Measurements from ENCODE around the gene GJA3. TPM values are rescaled to one million over a fixed set of nuclear protein-coding genes. Genes with fewer than 3 reads are reported as not detected.

Gene GJA3
- total and polyA plus RNA-seq, 2 of the 8 experiments (the other 6 are each of a cell fraction or from before 2014, with no cell fraction given) = 0.12 to 0.60 TPM

- H3K79me2 ChIP-seq (ENCODE audit: control insufficient read depth in 1 of 2, insufficient read depth in 2 of 2, low read length in 2 of 2) = no peaks in the 10 kb centered on the region
- H2AFZ ChIP-seq (ENCODE audit: low read length) = no peak overlapping the region
- no peak overlapping the region for H3K4me2 ChIP-seq (ENCODE audit: insufficient read depth in 1 of 2, low read depth in 2 of 2, low read length in 2 of 2)
- TF ChIP-seq KDM1A (IDR thresholded peaks at IDR 0.05; ENCODE audit: borderline replicate concordance, low read length) = no peak
- no peak for TF ChIP-seq HDAC2 (IDR thresholded peaks at IDR 0.05; ENCODE audit: borderline replicate concordance in 1 of 2, low read depth in 2 of 2, low read length in 2 of 2)
- no peak for TF ChIP-seq EGR1 (IDR thresholded peaks at IDR 0.05; ENCODE audit: borderline replicate concordance, low read depth, low read length)
- no peak for TF ChIP-seq NRF1 (IDR thresholded peaks at IDR 0.05; ENCODE audit: low read depth, low read length)
- POLR2A ChIA-PET (ENCODE audit: partially characterized antibody) = no interaction called here
- H4K91ac ChIP-seq (replicated peaks; ENCODE audit: insufficient read length, low read length) = no peak overlapping the region
- 95% methylated on average over 49 of the region's 67 CpGs; no CpG with 5 or more reads in 1 of the 2 experiments for WGBS, 2 experiments (ENCODE audit: extremely low coverage in 1 of 2, insufficient coverage in 1 of 2, insufficient read length in 1 of 2, insufficient replicate concordance in 2 of 2, low coverage in 1 of 2, low lambda C conversion rate in 2 of 2, missing lambda C conversion rate in 1 of 2)
- H4K8ac ChIP-seq (ENCODE audit: extremely low read depth, insufficient read depth, low read length) = no peak overlapping the region
- H3K9ac ChIP-seq (replicated peaks in 1 of 4; ENCODE audit: extremely low read depth in 1 of 4, low read depth in 3 of 4, low read length in 3 of 4) = no peak overlapping the region
- no peak overlapping the region for H2BK20ac ChIP-seq (ENCODE audit: low read length)
- H3K79me1 ChIP-seq (ENCODE audit: low read depth, low read length) = no peaks in the 10 kb centered on the region
- no peak overlapping the region for H4K5ac ChIP-seq (ENCODE audit: insufficient read length, low read depth, low read length)
- no peaks in the 10 kb centered on the region for H3K23me2 ChIP-seq (ENCODE audit: low read depth, low read length)
- no peak overlapping the region for H2BK12ac ChIP-seq (ENCODE audit: low read depth, low read length)
- no peak overlapping the region for H3K23ac ChIP-seq (ENCODE audit: insufficient read length)
- no peak overlapping the region for H3K4me3 ChIP-seq (ENCODE audit: extremely low read depth in 1 of 4, insufficient read depth in 2 of 4, low read depth in 3 of 4, low read length in 4 of 4)
- DNase-seq (ENCODE audit: low read depth in 1 of 2, low spot score in 2 of 2) (no peak), FAIRE-seq (no peak)
- peaks cover 0 to 7% (median 0%) of the 10 kb centered on the region in 4 experiments; a peak in 1 of 7 replicates for H3K4me1 ChIP-seq (replicated peaks in 1 of 4; ENCODE audit: control insufficient read depth in 3 of 4, insufficient read depth in 4 of 4, low read length in 3 of 4)
- H3K18ac ChIP-seq (ENCODE audit: extremely low read depth, low read length) = no peak overlapping the region
- no peak overlapping the region for H3K27ac ChIP-seq (ENCODE audit: low read depth, low read length)
- no peaks in the 10 kb centered on the region for H3K36me3 ChIP-seq (ENCODE audit: control insufficient read depth in 2 of 4, insufficient read depth in 4 of 4, low read length in 3 of 4)
- H2BK120ac ChIP-seq (replicated peaks; ENCODE audit: low read depth, low read length) = no peak overlapping the region
- H2AK5ac ChIP-seq (ENCODE audit: low read depth, low read length) = no peak overlapping the region
- H2BK15ac ChIP-seq (ENCODE audit: low read length) = no peak overlapping the region
- H4K20me1 ChIP-seq (replicated peaks in 1 of 2; ENCODE audit: control insufficient read depth in 1 of 2, insufficient read depth in 2 of 2, low read length in 2 of 2) = no peaks in the 10 kb centered on the region
- CTCF ChIA-PET (ENCODE audit: partially characterized antibody) = interaction anchor here (1.1 kb wide), 1 partner anchor 13 kb away, joined by 3 read pairs; no protein-coding TSS in a partner anchor
- no peak overlapping the region for H3K14ac ChIP-seq (ENCODE audit: insufficient read length)
- no peaks in the 10 kb centered on the region for H3K9me3 ChIP-seq (ENCODE audit: insufficient read depth in 2 of 2, low read depth in 1 of 2, low read length in 1 of 2)
- H3K56ac ChIP-seq (replicated peaks; ENCODE audit: insufficient read length, low read depth, low read length) = no peak overlapping the region
- H3K27me3 ChIP-seq (replicated peaks in 1 of 4; ENCODE audit: control insufficient read depth in 3 of 4, extremely low read depth in 1 of 4, insufficient read depth in 3 of 4, low read length in 3 of 4) = peaks cover 0 to 3% (median 0%) of the 10 kb centered on the region in 4 experiments; a peak in 1 of 7 replicates
- no peak overlapping the region for H2BK5ac ChIP-seq (ENCODE audit: low read depth, low read length)
- H3K4ac ChIP-seq (replicated peaks; ENCODE audit: insufficient read length, low read depth, low read length) = no peak overlapping the region
Measured at GRCh38 chr13:20177049-20177831, 16.4 kb upstream of the GJA3 start.
